H1 (cell line): ENCODE results near the gene SOAT2. TPM values are rescaled to one million over a fixed set of nuclear protein-coding genes. Genes with fewer than 3 reads are reported as not detected.
A peak's percentile ranks its signal among the peaks of the same experiment; 100 is the strongest.

ENCODE experiments used
- CTCF ChIA-PET: fragments of 300-600 bp; sonication (Branson Sonifier 250); formaldehyde crosslinking; loops from one replicate; lab custom pipeline; 2021; ENCODE audit not compliant: partially characterized antibody; lab: Charles Lee
- POLR2A ChIA-PET: fragments of 300-600 bp; sonication (Branson Sonifier 250); formaldehyde crosslinking; loops from one replicate; lab custom pipeline; 2021; ENCODE audit warnings: inconsistent platforms; ENCODE audit not compliant: partially characterized antibody; lab: Charles Lee
- DNase-seq, 2 experiments: peaks; one replicate each; pipeline versions ENCODE4 v3.0.0 to v3.0.0-alpha.2; 2010 to 2022; ENCODE audit warnings: low spot score in 2 of 2, low read depth in 1 of 2, mixed read lengths in 1 of 2
- FAIRE-seq: peaks from 2 replicates; lab custom pipeline; 2011; peaks lifted over from hg19 to GRCh38; lab: Jason Lieb, UNC
- H2AFZ ChIP-seq: 2 replicates; pipeline ENCODE4 v1.8.1; 2012; ENCODE audit warnings: low read length, inconsistent platforms
- H2AK5ac ChIP-seq: 2 replicates; pipeline ENCODE4 v1.6.1; 2013; ENCODE audit warnings: low read depth, low read length
- H2BK120ac ChIP-seq: replicated peaks from 2 replicates; pipeline ENCODE3; 2013; ENCODE audit warnings: low read depth, low read length, inconsistent platforms
- H2BK12ac ChIP-seq: 2 replicates; pipeline ENCODE4 v1.6.1; 2013; ENCODE audit warnings: low read depth, low read length
- H2BK15ac ChIP-seq: 2 replicates; pipeline ENCODE4 v1.6.1; 2013; ENCODE audit warnings: low read length
- H2BK20ac ChIP-seq: 2 replicates; pipeline ENCODE4 v1.6.1; 2013; ENCODE audit warnings: low read length
- H2BK5ac ChIP-seq: 2 replicates; pipeline ENCODE4 v1.6.1; 2013; ENCODE audit warnings: low read depth, low read length
- H3K14ac ChIP-seq: 2 replicates; pipeline ENCODE4 v1.6.1; 2013; ENCODE audit warnings: inconsistent platforms; ENCODE audit not compliant: insufficient read length
- H3K18ac ChIP-seq: 2 replicates; pipeline ENCODE4 v1.6.1; 2013; ENCODE audit warnings: low read length; ENCODE audit errors: extremely low read depth
- H3K23ac ChIP-seq: 2 replicates; pipeline ENCODE4 v1.6.1; 2013; ENCODE audit warnings: inconsistent platforms; ENCODE audit not compliant: insufficient read length
- H3K23me2 ChIP-seq: 2 replicates; pipeline ENCODE4 v1.6.1; 2013; ENCODE audit warnings: low read depth, low read length
- H3K27ac ChIP-seq: 2 replicates; pipeline ENCODE4 v1.6.1; 2011; ENCODE audit warnings: low read depth, low read length, inconsistent platforms
- H3K27me3 ChIP-seq, 4 experiments: replicated peaks in 1 of 4; 1 replicate in 1 of 4; 2 replicates in 3 of 4; pipeline versions ENCODE4 v1.6.1 to v1.8.1; 2011 to 2013; ENCODE audit warnings: low read length in 3 of 4, mild to moderate bottlenecking in 3 of 4, inconsistent platforms in 2 of 4, mixed read lengths in 2 of 4, moderate library complexity in 1 of 4; ENCODE audit not compliant: control insufficient read depth in 3 of 4, insufficient read depth in 3 of 4; ENCODE audit errors: extremely low read depth in 1 of 4
- H3K36me3 ChIP-seq, 4 experiments: 2 replicates each; pipeline versions ENCODE4 v1.6.1 to v1.8.1; 2011 to 2013; ENCODE audit warnings: mild to moderate bottlenecking in 4 of 4, low read length in 3 of 4, moderate library complexity in 2 of 4, control low read depth in 1 of 4, inconsistent platforms in 1 of 4; ENCODE audit not compliant: insufficient read depth in 4 of 4, control insufficient read depth in 2 of 4
- H3K4ac ChIP-seq: replicated peaks from 2 replicates; pipeline ENCODE3; 2013; ENCODE audit warnings: low read length, low read depth, mixed read lengths, inconsistent platforms; ENCODE audit not compliant: insufficient read length
- H3K4me1 ChIP-seq, 4 experiments: replicated peaks in 1 of 4; 1 replicate in 1 of 4; 2 replicates in 3 of 4; pipeline versions ENCODE4 v1.6.1 to v1.8.1; 2011 to 2013; ENCODE audit warnings: low read length in 3 of 4, inconsistent platforms in 2 of 4, mixed read lengths in 1 of 4; ENCODE audit not compliant: insufficient read depth in 4 of 4, control insufficient read depth in 3 of 4
- H3K4me2 ChIP-seq, 2 experiments: 2 replicates each; pipeline versions ENCODE4 v1.6.1 to v1.8.1; 2011 to 2013; ENCODE audit warnings: low read depth in 2 of 2, low read length in 2 of 2, control low read depth in 1 of 2, inconsistent platforms in 1 of 2, mild to moderate bottlenecking in 1 of 2; ENCODE audit not compliant: insufficient read depth in 1 of 2
- H3K4me3 ChIP-seq, 4 experiments: fragments of 200-600, 300-600 bp in 1 of 4; sonication (generic), shearing (Covaris generic), sonication (Bioruptor Twin) in 1 of 4; 2 replicates each; pipeline versions ENCODE4 v1.5.1 to v1.8.1; 2011 to 2016; ENCODE audit warnings: low read length in 4 of 4, low read depth in 3 of 4, control low read depth in 2 of 4, inconsistent platforms in 2 of 4, mild to moderate bottlenecking in 2 of 4, mixed read lengths in 1 of 4, moderate library complexity in 1 of 4; ENCODE audit not compliant: insufficient read depth in 2 of 4; ENCODE audit errors: extremely low read depth in 1 of 4
- H3K56ac ChIP-seq: replicated peaks from 2 replicates; pipeline ENCODE3; 2013; ENCODE audit warnings: low read depth, mild to moderate bottlenecking, mixed read lengths, low read length, inconsistent platforms; ENCODE audit not compliant: insufficient read length
- H3K79me1 ChIP-seq: 2 replicates; pipeline ENCODE4 v1.6.1; 2013; ENCODE audit warnings: low read depth, low read length, control low read depth
- H3K79me2 ChIP-seq, 2 experiments: 2 replicates each; pipeline versions ENCODE4 v1.6.1 to v1.8.1; 2012 to 2013; ENCODE audit warnings: low read length in 2 of 2, mild to moderate bottlenecking in 2 of 2, inconsistent platforms in 1 of 2; ENCODE audit not compliant: insufficient read depth in 2 of 2, control insufficient read depth in 1 of 2
- H3K9ac ChIP-seq, 4 experiments: replicated peaks in 1 of 4; 1 replicate in 1 of 4; 2 replicates in 3 of 4; pipeline versions ENCODE4 v1.6.1 to v1.8.1; 2011 to 2013; ENCODE audit warnings: low read depth in 3 of 4, low read length in 3 of 4, control low read depth in 2 of 4, mild to moderate bottlenecking in 2 of 4, moderate library complexity in 2 of 4, inconsistent platforms in 1 of 4; ENCODE audit errors: extremely low read depth in 1 of 4
- H3K9me3 ChIP-seq, 2 experiments: 2 replicates each; pipeline versions ENCODE4 v1.6.1 to v1.8.1; 2012 to 2013; ENCODE audit warnings: mild to moderate bottlenecking in 2 of 2, moderate library complexity in 2 of 2, control low read depth in 1 of 2, inconsistent platforms in 1 of 2, low read depth in 1 of 2, low read length in 1 of 2, mixed read lengths in 1 of 2; ENCODE audit not compliant: insufficient read depth in 2 of 2
- H4K20me1 ChIP-seq, 2 experiments: replicated peaks in 1 of 2; 2 replicates each; pipeline versions ENCODE3 to v1.8.1; 2011 to 2013; ENCODE audit warnings: inconsistent platforms in 2 of 2, low read length in 2 of 2, mild to moderate bottlenecking in 1 of 2; ENCODE audit not compliant: insufficient read depth in 2 of 2, control insufficient read depth in 1 of 2
- H4K5ac ChIP-seq: 2 replicates; pipeline ENCODE4 v1.6.1; 2013; ENCODE audit warnings: low read length, low read depth, mixed read lengths, inconsistent platforms; ENCODE audit not compliant: insufficient read length
- H4K8ac ChIP-seq: 2 replicates; pipeline ENCODE4 v1.8.0; 2013; ENCODE audit warnings: mild to moderate bottlenecking, moderate library complexity, low read length, inconsistent platforms; ENCODE audit not compliant: insufficient read depth; ENCODE audit errors: extremely low read depth
- H4K91ac ChIP-seq: replicated peaks from 2 replicates; pipeline ENCODE3; 2013; ENCODE audit warnings: low read length, mixed read lengths, inconsistent platforms; ENCODE audit not compliant: insufficient read length
- CBX5 ChIP-seq: fragments of 300-800, 300-1000 bp; sonication (generic); IDR thresholded peaks from 2 replicates; pipeline ENCODE4 v1.7.1; 2016; ENCODE audit warnings: antibody characterized with exemption, low read length, low read depth
- CBX8 ChIP-seq: fragments of 300-800, 300-1000 bp; sonication (generic); IDR thresholded peaks from 2 replicates; pipeline ENCODE4 v1.7.1; 2016; ENCODE audit warnings: low read depth, low read length, borderline replicate concordance
- FOSL1 ChIP-seq: IDR thresholded peaks from 2 replicates; pipeline ENCODE4 v1.6.1; 2011; ENCODE audit warnings: mild to moderate bottlenecking, low read depth, low read length, moderate library complexity; ENCODE audit not compliant: insufficient read depth
- GABPA ChIP-seq: IDR thresholded peaks from 2 replicates; pipeline ENCODE4 v1.6.1; 2011; ENCODE audit warnings: mild to moderate bottlenecking, low read length, moderate library complexity, borderline replicate concordance; ENCODE audit not compliant: insufficient read depth
- GTF2F1 ChIP-seq: IDR thresholded peaks from 2 replicates; pipeline ENCODE4 v1.6.1; 2012; ENCODE audit warnings: low read depth, low read length, improper control_type of control experiment, borderline replicate concordance
- JUND ChIP-seq: IDR thresholded peaks from 2 replicates; pipeline ENCODE4 v1.6.1; 2011; ENCODE audit warnings: mild to moderate bottlenecking, improper control_type of control experiment, low read length
- PHF8 ChIP-seq: fragments of 200-600 bp; sonication (generic); conservative IDR thresholded peaks from 2 replicates; pipeline ENCODE4 v1.7.1; 2012; ENCODE audit warnings: low read depth, mild to moderate bottlenecking, inconsistent platforms, low read length, moderate library complexity
- TAF1 ChIP-seq: IDR thresholded peaks from 2 replicates; pipeline ENCODE4 v1.6.1; 2011; ENCODE audit warnings: mild to moderate bottlenecking, low read depth, low read length
- WGBS, 2 experiments: shearing (Covaris generic) in 1 of 2; methylation state at CpG; one replicate each; pipeline versions ENCODE4 v1.1.6 to v1.1.7; 2013 to 2015; ENCODE audit warnings: low lambda C conversion rate in 2 of 2, mixed read lengths in 2 of 2, inconsistent platforms in 1 of 2, low coverage in 1 of 2, missing lambda C conversion rate in 1 of 2; ENCODE audit not compliant: insufficient replicate concordance in 2 of 2, insufficient coverage in 1 of 2, insufficient read length in 1 of 2; ENCODE audit errors: extremely low coverage in 1 of 2, missing lambda C conversion rate in 1 of 2; 5-methylcytosine and 5-hydroxymethylcytosine counted together
- polyA plus RNA-seq, 7 experiments: library from polyadenylated mRNA; depleted of rRNA in 3 of 7; stranded (reverse) in 5 of 7; unstranded in 2 of 7; fragments of >200 nt in 5 of 7; fragments of 200-250 nt in 2 of 7; gene quantifications; 1 replicate in 5 of 7; 2 replicates in 1 of 7; 4 replicates in 1 of 7; pipeline versions ENCODE4 v1.2.1 to v1.2.3, GENCODE V29; 2011 to 2013; ENCODE audit warnings: missing spikeins in 2 of 7, mixed read lengths in 2 of 7
- total RNA-seq: library from RNA; stranded (reverse); fragmentation: NEBNext Ultra II Directional; extraction: Animal tissue kit (Norgen Biotek cat#: 25700); gene quantifications from 2 replicates; pipeline ENCODE4 v1.2.1, GENCODE V29; 2021
- TF ChIP-seq, protein P1 (sequence below): IDR thresholded peaks from 2 replicates; pipeline ENCODE4 v1.6.1; 2012; ENCODE audit warnings: inconsistent platforms
- TF ChIP-seq, protein P2 (sequence below): IDR thresholded peaks from 2 replicates; pipeline ENCODE4 v1.6.1; 2012; ENCODE audit warnings: inconsistent platforms

SOAT2 gene
- total and polyA plus RNA-seq, 2 of the 8 experiments (the other 6 are each of a cell fraction or from before 2014, with no cell fraction given), result 0.08 TPM; not detected in 1

DNA sequence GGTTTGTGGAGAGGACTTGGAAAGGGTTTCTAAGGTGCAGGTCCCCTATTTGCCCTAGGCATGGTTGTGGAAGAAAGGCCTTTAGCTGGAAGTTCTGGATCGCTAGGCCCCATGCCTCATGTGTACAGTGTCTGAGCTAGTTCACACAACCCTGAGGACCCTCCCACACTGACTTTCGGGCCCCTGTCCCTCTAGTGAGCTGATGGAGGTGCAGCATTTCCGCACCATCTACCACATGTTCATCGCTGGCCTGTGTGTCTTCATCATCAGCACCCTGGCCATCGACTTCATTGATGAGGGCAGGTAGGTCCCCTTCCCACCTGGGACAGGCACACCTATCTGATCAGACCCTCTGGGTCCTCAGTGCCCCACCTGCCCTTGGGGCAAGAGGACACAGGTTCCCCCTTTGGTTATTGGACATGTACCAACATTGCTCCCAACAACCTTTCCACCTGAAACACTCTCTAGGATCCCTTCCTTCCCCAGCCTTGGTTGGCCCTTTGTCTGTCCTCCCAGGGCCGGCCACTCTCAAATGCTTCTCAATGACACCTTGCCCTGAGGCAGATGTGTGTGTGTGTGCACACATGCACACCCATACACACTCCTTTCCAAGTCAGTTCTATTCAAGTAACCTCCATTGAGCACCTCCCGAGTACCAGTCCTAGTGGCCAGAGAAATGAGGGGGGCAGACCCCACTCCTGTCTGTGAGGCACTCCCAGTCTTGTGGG is 2.6 kb downstream of the SOAT2 start:
- no peaks in the 10 kb centered on the region for H3K79me1 ChIP-seq
- DNase-seq, result no peak
- H4K91ac ChIP-seq, result no peak overlapping the region
- WGBS, 2 experiments, result 94% methylated on average over 7 of the region's 7 CpGs; no CpG with 5 or more reads in 1 of the 2 experiments
- H2BK20ac ChIP-seq, result no peak overlapping the region
- no peak overlapping the region for H2BK12ac ChIP-seq
- H2AK5ac ChIP-seq, result peak overlapping the region; percentile 95; the same call in 1 of the 2 replicates
- no peak overlapping the region for H2AFZ ChIP-seq
- H3K36me3 ChIP-seq, result no peaks in the 10 kb centered on the region
- no peak overlapping the region for H3K4me3 ChIP-seq
- no peaks in the 10 kb centered on the region for H3K23me2 ChIP-seq
- no peak overlapping the region for H3K9ac ChIP-seq
- H2BK15ac ChIP-seq, result peak overlapping the region; percentile 31; the same call in 1 of the 2 replicates
- H3K27ac ChIP-seq, result no peak overlapping the region
- H3K27me3 ChIP-seq, result no peaks in the 10 kb centered on the region
- 0 out of 2 replicates have a peak overlapping the region, but pooled peaks have one; percentile 49 for H2BK5ac ChIP-seq
- POLR2A ChIA-PET, result no interaction called here
- TF ChIP-seq FOSL1 (no peak), JUND (no peak), GABPA (no peak), CBX8 (no peak), GTF2F1 (no peak), CBX5 (no peak), TAF1 (no peak), PHF8 (no peak)
- TF ChIP-seq, protein P1, sequence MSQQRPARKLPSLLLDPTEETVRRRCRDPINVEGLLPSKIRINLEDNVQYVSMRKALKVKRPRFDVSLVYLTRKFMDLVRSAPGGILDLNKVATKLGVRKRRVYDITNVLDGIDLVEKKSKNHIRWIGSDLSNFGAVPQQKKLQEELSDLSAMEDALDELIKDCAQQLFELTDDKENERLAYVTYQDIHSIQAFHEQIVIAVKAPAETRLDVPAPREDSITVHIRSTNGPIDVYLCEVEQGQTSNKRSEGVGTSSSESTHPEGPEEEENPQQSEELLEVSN, result no peak
- TF ChIP-seq, protein P2, sequence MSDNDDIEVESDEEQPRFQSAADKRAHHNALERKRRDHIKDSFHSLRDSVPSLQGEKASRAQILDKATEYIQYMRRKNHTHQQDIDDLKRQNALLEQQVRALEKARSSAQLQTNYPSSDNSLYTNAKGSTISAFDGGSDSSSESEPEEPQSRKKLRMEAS, result no peak
- TF ChIP-seq, all 59 proteins: peak for 0
- Histone ChIP-seq H3K14ac (no peak overlapping the region), H3K79me2 (no peaks in the 10 kb centered on the region), H3K18ac (no peak overlapping the region; the same call in 1 of the 2 replicates), H3K56ac (no peak overlapping the region), H2BK120ac (no peak overlapping the region), H3K4me1 (peaks cover 0 to 5% (median 1%) of the 10 kb centered on the region in 4 experiments; a peak in 5 of 7 replicates), H4K8ac (no peak overlapping the region; the same call in 1 of the 2 replicates), H3K4me2 (no peak overlapping the region; a peak in 1 of 4 replicates), H4K20me1 (no peaks in the 10 kb centered on the region), H3K4ac (no peak overlapping the region), H4K5ac (no peak overlapping the region), H3K9me3 (peaks cover 3 to 6% of the 10 kb centered on the region in 2 experiments; a peak in 3 of 4 replicates), H3K23ac (no peak overlapping the region)
- FAIRE-seq, result no peak
- CTCF ChIA-PET, result interaction anchor here (19.1 kb wide), 1 partner anchor 36 kb away, joined by 531 read pairs; the partner anchor contains the start of gene SPRYD3
